Parathyroid adenoma (tissue), 2 donors: ENCODE data around the gene UPP1.
"Not testable (repeated sequence)": the region's sequence is repeated elsewhere in the genome, so short reads cannot be mapped to it uniquely, and the experiment has no call there.

Experiments used
- H2AFZ ChIP-seq: fragments of 300-600 bp; sonication (generic); one replicate; pipeline ENCODE4 v1.7.0; 2017; ENCODE audit warnings: antibody characterized with exemption, mild to moderate bottlenecking
- H3K27ac ChIP-seq: fragments of 300-600 bp; sonication (generic); one replicate; pipeline ENCODE4 v1.7.0; 2017
- H3K27me3 ChIP-seq: fragments of 300-600 bp; sonication (generic); one replicate; pipeline ENCODE4 v1.7.0; 2017; ENCODE audit warnings: low read length; ENCODE audit not compliant: control insufficient read depth, insufficient read depth
- H3K36me3 ChIP-seq: fragments of 300-600 bp; sonication (generic); one replicate; pipeline ENCODE4 v1.7.0; 2017; ENCODE audit warnings: low read length; ENCODE audit not compliant: control insufficient read depth, insufficient read depth
- H3K4me1 ChIP-seq: fragments of 300-600 bp; sonication (generic); one replicate; pipeline ENCODE4 v1.7.0; 2017; ENCODE audit warnings: control low read depth
- H3K4me2 ChIP-seq: fragments of 300-600 bp; sonication (generic); one replicate; pipeline ENCODE4 v1.7.0; 2017; ENCODE audit warnings: low read length
- H3K4me3 ChIP-seq: fragments of 300-600 bp; sonication (generic); one replicate; pipeline ENCODE4 v1.7.0; 2017; ENCODE audit warnings: low read depth, low read length
- H3K79me2 ChIP-seq: fragments of 300-600 bp; sonication (generic); one replicate; pipeline ENCODE4 v1.7.0; 2017; ENCODE audit warnings: control low read depth
- H3K9ac ChIP-seq: fragments of 300-600 bp; sonication (generic); one replicate; pipeline ENCODE4 v1.7.0; 2017; ENCODE audit warnings: mild to moderate bottlenecking
- H3K9me3 ChIP-seq: fragments of 300-600 bp; sonication (generic); one replicate; pipeline ENCODE4 v1.7.0; 2017; ENCODE audit warnings: low read length; ENCODE audit not compliant: control insufficient read depth
- CTCF ChIP-seq: fragments of 300-600 bp; sonication (generic); IDR thresholded peaks from one replicate; pipeline ENCODE4 v1.7.0; 2017; ENCODE audit warnings: antibody characterized with exemption, mild to moderate bottlenecking
- donor health status: primary hyperparathyroidism.

The UPP1 gene

GRCh38 chr7:48067475-48067874, 21.6 kb upstream of the UPP1 start:
- H3K4me2 ChIP-seq, result no peak overlapping the region
- no peak overlapping the region for H2AFZ ChIP-seq
- H3K27me3 ChIP-seq, result no peaks in the 10 kb centered on the region
- no peak overlapping the region for H3K4me3 ChIP-seq
- no peaks in the 10 kb centered on the region for H3K9me3 ChIP-seq
- no peaks in the 10 kb centered on the region for H3K4me1 ChIP-seq
- no peak overlapping the region for H3K27ac ChIP-seq
- no peak overlapping the region for H3K9ac ChIP-seq
- no peaks in the 10 kb centered on the region for H3K36me3 ChIP-seq
- no peaks in the 10 kb centered on the region for H3K79me2 ChIP-seq
- TF ChIP-seq CTCF, result no peak

GRCh38 chr7:48074204-48074654, 14.8 kb upstream of the UPP1 start:
- H2AFZ ChIP-seq, result peak overlapping the region; percentile 40
- no peak overlapping the region for H3K9ac ChIP-seq
- no peaks in the 10 kb centered on the region for H3K79me2 ChIP-seq
- H3K4me1 ChIP-seq, result no peaks in the 10 kb centered on the region
- no peaks in the 10 kb centered on the region for H3K36me3 ChIP-seq
- no peak overlapping the region for H3K4me2 ChIP-seq
- no peaks in the 10 kb centered on the region for H3K9me3 ChIP-seq
- H3K27ac ChIP-seq, result no peak overlapping the region
- no peaks in the 10 kb centered on the region for H3K27me3 ChIP-seq
- no peak overlapping the region for H3K4me3 ChIP-seq
- TF ChIP-seq CTCF, result no peak

GRCh38 chr7:48077423-48077822, 11.6 kb upstream of the UPP1 start:
- no peak for TF ChIP-seq CTCF
- H3K27me3 ChIP-seq, result no peaks in the 10 kb centered on the region
- H3K36me3 ChIP-seq, result no peaks in the 10 kb centered on the region
- no peak overlapping the region for H3K4me2 ChIP-seq
- no peak overlapping the region for H3K27ac ChIP-seq
- no peaks in the 10 kb centered on the region for H3K79me2 ChIP-seq
- H3K4me3 ChIP-seq, result no peak overlapping the region
- no peak overlapping the region for H3K9ac ChIP-seq
- H3K4me1 ChIP-seq, result no peaks in the 10 kb centered on the region
- H3K9me3 ChIP-seq, result no peaks in the 10 kb centered on the region
- no peak overlapping the region for H2AFZ ChIP-seq

- Histone ChIP-seq H3K27me3 (no peaks in the 10 kb centered on the region), H3K4me3 (no peak overlapping the region), H2AFZ (no peak overlapping the region), H3K36me3 (no peaks in the 10 kb centered on the region), H3K9me3 (no peaks in the 10 kb centered on the region), H3K4me2 (no peak overlapping the region), H3K4me1 (peaks cover 9% of the 10 kb centered on the region), H3K9ac (no peak overlapping the region), H3K27ac (no peak overlapping the region), H3K79me2 (no peaks in the 10 kb centered on the region)
- no peak for TF ChIP-seq CTCF
These were observed 10.6 kb upstream of the UPP1 start for GRCh38 chr7:48078470-48078869.

GRCh38 chr7:48082378-48082777, 6.7 kb upstream of the UPP1 start:
- not testable (repeated sequence) for H3K9me3 ChIP-seq, H3K27ac ChIP-seq, H3K4me3 ChIP-seq, H3K79me2 ChIP-seq, H3K4me2 ChIP-seq, H3K27me3 ChIP-seq, H3K9ac ChIP-seq, H3K36me3 ChIP-seq
- H2AFZ ChIP-seq, result peak overlapping the region; percentile 36
- H3K4me1 ChIP-seq, result peaks cover 11% of the 10 kb centered on the region
